Inferior parietal cortex (tissue), 1 donor: ENCODE data around the gene TSN.

Experiments used
- DNase-seq: peaks from one replicate; pipeline ENCODE4 v3.0.0-alpha.2; 2016; ENCODE audit errors: extremely low spot score

The TSN gene

DNA sequence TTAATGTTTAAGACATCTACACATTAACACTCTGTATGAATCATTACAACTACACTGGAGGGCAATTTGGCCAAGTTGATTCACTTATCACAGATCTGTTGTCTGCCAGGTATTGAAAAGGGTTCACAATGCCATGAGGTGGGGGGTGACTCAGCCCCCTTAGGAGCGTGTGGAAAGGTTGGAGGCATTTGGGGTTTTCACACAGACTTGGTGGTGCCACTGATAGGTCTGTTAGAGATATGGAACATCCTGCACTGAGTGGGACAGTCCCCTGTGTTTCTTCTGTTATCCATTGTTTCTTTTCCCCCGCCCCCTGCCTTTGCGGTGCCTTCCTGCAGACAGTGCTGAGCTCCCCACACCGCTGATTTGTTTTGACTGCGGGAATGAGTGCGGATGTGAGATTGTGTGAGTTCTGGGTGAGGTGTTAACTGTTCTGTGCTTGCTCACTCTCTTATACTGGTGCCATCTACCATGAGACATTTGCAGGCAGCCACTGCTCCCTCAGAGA is 9.3 kb upstream of the TSN start:
- no peak for DNase-seq

DNA sequence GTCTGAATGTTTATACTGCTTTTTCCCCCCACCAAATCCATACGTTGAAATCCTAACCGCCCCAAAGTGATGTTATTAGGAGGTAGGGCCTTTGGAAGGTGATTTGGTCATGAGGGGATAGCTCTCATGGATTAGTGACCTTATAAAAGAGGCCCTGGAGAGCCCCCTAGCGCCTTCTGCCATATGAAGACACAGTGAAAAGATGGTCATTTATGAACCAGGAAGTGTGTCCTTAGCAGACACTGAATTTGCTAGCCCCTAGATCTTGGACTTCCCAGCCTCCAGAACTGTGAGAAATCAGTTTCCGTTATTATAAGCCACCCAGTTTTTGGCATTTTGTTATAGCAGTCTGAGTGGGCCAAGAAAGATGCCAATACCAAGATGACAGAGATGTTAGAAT is 7.2 kb upstream of the TSN start:
- DNase-seq = no peak

GRCh38 chr2:121754851-121755236 is 607 bp upstream of the TSN start:
- no peak for DNase-seq

DNA sequence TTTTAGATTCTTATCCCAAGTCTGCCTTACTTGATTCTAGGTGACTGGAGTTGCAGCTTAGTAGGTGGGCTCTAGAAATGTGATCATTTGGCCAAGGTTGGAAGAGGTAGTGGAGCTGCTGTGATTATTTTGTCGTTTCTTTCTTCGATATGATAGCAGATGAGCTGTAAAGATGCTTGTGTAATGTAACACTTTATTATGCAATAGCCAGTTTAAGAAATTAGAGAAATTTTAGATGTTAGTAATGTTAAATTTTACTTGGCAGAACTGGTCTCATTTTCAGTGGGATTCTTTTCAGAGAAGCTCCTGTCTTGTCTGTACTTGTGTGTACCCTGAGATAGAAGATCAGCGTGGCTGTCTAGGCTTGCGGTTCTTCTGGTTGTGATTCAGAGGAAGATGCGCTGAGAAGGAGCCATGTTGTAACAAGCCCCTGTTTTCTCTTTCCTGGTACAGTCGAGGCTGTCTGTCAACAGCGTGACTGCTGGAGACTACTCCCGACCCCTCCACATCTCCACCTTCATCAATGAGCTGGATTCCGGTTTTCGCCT is 9.3 kb downstream of the TSN start:
- no peak for DNase-seq

DNA sequence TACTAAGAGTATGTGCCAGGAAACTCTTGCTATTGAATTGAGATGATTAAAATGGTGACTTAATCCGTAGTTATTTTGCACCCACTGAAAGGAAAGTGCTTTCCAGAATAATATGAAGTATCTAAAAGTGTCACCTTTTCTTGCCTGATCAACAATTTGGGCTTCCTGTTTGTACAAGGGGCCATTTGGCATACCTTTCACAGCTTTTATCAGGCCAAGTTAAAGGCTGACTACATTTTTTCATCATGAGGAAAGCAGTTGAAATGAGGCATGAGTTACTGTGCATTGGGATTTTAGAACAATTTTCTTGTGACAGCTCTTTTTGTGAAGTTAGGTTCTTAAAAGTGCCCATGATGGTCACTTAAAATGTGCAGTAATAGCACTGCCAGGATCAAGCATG is 11.2 kb downstream of the TSN start:
- no peak for DNase-seq

DNA sequence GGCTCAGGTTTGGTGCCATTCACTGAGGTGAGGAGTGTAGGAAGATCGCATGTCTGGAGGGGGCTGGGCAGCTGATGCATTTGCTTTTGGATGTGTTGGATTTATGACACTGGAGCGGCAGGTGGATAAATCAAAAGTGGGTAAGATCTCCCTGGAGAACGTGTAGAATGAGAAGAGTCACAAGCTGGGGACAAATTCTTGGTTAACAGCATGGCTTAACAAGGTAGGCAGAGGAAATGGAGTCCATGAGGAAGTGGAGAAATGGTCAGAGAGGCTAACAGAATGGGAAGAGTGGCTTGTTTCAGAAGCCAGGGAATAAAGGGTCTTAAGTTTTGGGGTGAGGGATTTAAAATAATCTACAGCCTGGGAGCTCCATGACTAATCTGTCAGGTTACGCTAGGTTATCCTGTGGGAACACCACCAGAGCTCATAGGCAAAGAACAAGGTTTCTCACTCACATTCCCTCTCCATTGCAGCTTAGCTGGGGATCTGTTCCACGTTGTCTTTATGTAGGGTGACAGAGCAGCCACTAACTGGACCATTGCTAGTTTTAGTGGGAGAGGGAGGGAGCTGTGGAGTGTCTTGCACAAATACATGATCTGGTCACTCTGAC is 12.8 kb downstream of the TSN start:
- no peak for DNase-seq

- no peak for DNase-seq
Measured at GRCh38 chr2:121771976-121772742, 16.7 kb downstream of the TSN start.

DNA sequence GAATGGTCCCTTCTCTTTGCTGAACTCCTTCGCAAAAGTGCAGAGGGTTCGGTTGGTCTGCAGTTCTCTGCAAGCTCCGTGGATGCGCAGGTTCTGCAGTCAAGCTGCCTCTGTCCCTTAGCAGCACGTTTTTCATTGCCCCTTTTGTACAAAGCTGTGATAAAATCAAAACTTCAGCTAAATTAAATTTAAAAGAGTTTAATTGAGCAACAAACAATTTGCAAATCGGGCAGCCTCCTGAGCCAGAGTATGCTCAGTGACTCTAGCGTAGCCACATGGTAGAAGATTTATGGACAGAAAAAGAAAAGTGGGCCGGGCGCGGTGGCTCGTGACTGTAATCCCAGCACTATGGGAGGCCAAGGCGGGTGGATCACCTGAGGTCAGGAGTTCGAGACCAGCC is 18.8 kb downstream of the TSN start:
- DNase-seq = no peak

DNA sequence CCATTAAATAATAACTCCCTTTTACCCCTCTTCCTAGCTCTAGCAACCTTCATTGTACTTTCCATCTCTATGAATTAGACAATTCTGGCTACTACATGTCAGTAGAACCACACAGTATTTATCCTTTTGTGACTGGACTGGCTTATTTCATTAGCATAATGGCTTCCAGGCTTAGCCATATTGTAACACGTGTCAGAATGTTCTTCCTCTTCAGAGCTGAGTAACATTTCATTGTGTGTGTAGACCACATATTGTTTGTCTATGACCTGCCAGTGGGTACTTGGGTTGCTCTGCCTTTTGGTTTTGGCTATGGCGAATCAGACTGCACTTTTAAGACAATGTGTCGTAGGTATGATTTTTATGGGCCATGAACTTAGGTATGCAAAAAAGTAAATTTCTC is 20.9 kb downstream of the TSN start:
- no peak for DNase-seq

DNA sequence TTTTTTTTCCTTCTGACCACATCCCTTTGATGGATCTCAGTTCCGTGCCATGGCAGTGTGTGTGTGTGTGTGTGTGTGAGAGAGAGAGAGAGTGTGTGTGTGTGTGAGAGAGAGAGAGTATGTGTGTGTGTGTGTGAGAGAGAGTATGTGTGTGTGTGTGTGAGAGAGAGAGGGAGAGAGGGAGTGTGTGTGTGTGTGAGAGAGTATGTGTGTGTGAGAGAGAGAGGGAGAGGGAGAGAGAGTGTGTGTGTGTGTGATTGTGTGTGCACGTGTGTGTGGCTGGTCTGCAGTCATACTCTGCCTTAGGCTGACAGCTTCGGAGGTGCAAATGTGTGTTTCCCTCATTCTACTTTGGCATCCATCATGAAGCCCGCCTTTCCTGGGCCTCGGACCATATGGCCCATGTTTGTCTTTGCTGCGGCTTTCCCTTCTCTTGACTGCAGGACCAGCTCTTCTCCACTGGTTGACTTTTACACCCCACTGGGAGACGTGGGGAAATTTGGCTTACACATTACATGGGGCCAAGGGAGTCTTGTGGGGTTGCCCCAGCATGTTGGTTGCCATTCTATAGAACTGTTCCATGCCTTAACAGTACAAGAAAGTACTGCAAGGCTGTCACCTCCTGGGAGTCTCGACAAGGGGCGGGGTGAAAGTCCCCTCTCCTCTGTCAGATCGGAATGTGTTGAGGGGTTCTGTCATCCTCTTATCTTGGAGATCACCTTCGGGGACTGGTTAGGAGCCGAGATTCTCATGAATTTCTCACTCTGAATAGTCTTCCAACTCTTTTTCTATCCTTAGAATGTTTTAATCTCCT is 21.6 kb downstream of the TSN start:
- DNase-seq = no peak

DNA sequence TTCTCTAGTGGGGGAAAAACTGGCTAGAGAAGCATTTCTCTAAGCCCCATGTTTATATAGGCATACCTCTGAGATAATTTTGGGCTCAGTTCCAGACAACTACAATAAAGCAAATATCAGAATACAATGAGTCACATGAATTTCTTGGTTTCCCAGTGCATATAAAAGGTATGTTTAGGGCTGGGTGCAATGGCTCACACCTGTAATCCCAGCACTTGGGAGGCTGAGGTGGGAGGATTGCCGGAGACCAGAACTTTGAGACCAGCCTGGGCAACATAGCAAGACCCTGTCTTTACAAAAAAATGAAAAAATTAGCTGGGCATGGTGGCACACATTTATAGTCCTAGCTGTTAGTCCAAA is 22.2 kb downstream of the TSN start:
- no peak for DNase-seq

DNA sequence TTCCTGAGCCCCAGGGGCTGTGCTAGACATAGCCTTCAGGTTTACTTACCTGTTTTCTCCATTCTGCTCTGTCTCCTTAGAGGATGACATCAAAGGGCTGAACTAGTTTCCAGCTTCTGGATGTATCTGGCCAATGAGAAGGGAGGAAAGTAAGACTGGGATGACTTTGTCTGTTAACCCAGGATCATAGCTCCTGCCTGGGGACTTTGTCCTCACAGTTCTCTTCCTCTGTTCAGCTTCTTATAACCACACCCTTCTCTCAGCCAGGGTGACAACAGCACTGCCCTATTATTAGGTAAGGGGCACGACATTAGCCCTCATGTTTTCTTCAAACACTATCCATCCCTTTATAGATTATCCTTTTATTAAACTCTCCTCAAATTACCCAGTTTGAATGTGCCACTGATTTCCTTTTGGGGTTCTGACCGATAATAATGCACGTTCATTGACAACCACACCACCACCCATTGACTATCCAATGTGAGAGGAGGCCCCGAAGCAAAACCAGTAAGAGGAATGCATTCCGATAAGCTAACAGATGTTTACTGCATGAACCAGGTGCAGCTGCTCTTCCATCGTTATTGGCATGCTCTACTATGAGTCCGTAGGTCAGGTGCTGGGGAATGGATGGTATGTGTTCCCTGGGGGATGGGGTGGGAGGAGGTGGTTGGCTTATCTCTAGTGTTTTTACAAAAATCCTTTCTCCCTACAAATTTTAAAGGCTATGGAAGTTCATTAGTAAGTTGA is 23.5 kb downstream of the TSN start:
- DNase-seq = no peak

DNA sequence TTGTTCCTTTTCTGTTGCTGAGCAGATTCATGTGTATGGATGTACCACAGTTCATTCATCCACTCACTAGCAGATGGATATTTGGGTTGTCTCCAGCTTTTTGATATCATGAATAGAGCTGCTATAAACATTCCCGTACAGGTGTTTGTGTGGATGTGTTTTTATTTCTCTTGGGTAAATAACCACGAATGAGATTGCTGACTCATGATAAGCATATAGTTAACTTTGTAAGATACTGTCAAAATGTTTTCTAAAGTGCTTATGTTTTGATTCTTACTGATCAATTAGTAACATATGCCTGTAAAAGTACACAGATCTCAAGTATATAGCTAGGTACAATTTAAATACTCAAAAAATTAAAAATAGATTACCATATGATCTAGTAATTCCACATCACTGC is 27.7 kb downstream of the TSN start:
- DNase-seq = no peak

GRCh38 chr2:121788685-121789084 is 33.2 kb downstream of the TSN start:
- DNase-seq = no peak

GRCh38 chr2:121790276-121790956 is 35.0 kb downstream of the TSN start:
- DNase-seq = no peak

GRCh38 chr2:121791290-121791689 is 35.8 kb downstream of the TSN start:
- no peak for DNase-seq

DNA sequence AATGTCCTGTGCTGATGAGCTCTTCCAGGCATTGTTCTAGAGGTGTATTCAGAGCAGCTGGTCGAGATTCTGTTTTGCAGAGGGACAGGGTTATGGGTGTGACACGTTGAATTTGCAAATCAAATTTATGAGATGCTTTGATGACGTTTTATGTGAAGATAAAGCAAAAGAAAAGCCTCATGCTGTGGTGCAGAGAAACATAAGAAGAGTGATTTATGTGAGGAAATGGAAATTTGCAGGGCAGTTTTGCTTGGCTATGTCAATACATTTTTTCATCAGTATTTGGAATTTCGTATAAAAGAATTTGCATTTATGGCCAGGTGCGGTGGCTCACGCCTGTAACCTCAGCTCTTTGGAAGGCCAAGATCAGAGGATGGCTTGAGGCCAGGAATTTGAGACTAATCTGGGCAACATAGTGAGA is 36.4 kb downstream of the TSN start:
- no peak for DNase-seq

- DNase-seq = no peak
Measured at GRCh38 chr2:121793816-121794215, 38.4 kb downstream of the TSN start.

- DNase-seq = no peak
Measured at GRCh38 chr2:121794233-121794632, 38.8 kb downstream of the TSN start.

GRCh38 chr2:121796239-121796638 is 40.8 kb downstream of the TSN start:
- no peak for DNase-seq

DNA sequence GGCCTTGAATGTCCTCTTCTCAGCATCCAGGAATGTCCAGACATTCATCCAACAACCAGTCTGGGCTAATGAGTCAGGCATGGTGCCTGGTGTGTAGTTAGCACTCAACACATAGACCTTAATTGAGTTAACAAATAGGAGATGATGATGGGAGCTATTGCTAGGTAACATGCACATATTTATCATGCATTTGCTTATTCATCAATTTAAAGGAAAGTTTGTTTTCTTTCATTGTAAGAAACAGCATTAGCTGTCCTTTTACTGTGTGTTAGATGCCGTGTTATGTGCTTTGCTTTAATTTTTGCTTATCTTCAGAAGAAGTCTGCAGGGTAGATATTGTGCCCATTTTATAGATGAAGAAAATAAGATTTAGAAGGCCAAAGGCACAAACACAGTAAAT is 43.2 kb downstream of the TSN start:
- DNase-seq = no peak
